NCI-H2029 treated with DMSO at 0.1 percent for 48 hours (cell line): ENCODE results near the gene PDE11A.
"Not testable (repeated sequence)": the region's sequence is repeated elsewhere in the genome, so short reads cannot be mapped to it uniquely, and the experiment has no call there.

Experiments used
- DNase-seq: peaks from one replicate; lab custom pipeline; 2025; lab: John Stamatoyannopoulos, UW

PDE11A gene

DNA sequence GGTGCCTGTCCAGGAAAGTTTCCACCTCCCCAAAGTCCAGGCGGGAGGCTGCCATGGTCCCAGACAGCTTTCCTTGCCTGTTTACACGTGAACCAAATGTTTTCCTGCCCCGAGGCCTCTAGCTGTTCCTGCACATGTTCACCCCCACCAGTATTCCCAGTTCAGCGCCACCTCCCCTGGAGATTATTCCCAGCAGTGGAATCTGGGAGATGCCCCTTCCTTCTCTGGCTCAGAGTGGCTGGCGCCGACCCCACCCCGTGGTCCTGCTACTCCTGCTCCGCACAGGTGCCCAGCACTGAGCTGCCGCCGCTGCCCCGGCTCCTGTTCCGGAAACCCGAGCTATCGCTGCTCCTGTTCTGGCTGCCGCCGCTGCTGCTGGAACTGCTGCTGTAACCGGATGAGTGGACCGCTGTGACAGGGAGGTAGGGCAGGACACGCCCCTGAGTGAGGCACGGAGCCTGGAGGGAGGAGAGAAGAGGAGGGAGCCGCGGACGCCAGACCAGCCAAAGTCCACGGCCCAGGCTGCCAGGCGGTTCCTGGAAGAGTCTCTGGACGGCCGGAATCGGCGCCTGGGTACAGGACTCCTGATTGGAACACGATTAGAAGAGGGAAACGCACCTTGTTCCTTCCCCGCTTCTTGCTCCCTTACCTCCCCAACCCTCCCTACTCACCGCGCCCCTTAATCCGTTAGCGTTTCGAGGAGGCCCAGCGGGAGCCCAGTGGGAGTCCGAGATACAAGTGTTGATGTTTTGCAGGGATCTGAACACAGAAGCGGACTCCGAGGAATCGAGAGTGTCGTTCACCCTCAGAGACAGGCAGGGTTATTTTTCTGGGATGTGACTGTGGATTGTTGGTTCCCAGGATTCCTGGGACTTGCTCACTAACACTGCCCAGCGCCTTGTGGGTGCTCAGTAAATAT, at the start of gene PDE11A:
TSS of gene PDE11A (minus strand) at position 395 of the 919 bp plus-strand sequence. CDS start at position 55, 340 bp downstream.
- DNase-seq = peak; percentile 89

DNA sequence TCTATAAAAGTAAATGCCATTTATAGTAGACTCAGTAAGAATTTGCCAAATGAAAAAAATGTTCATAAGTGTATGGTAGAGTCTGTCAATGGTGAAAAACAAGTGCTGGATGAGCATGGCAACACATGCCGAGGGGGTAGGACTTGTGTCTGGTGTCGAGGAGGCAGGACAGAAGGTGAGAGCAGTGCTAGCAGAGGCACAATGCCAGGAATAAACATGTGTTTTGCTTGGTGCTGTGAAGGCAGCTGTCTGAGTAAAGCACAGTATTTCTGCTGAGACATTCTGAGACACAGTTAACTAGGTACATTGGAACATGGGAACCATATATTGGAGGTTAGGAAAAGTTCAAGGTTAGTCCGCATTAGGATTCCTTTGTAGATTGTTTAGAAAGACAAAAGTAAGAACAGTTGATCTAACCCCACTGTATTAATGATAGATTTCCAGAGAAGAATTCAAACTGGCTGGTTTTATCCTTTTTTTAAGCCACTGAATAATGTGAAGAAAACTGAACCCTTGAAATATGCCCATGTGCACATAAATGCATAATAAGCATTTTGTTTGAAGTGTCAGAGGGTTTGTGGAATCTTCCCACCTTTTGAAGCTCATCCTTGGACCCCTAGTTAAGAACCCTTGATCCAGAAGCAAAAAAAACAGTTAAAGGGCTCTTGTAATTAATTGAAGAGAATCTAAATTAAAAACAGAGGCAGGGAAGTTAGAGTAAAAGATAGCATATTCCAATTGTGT, 46.8 kb upstream of the PDE11A start:
- no peak for DNase-seq

DNA sequence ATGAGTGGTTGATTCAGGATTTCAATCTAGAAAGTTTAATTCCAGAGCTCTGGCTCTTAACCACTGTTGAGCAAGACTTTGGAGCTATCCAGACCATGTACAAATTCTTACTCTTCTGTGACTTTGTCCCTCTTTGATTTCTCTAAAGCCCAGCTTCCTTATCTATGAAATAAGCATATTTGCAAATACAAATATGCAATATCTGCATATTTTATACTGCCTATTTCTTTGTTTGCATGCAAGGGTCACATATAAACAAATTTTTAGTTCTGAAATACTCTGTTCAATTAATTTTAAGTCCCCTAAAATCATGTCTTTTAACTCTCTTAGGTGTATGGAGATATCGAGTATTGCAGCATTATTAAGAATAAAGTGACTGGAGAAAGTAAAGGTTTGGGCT, 45.1 kb upstream of the PDE11A start:
- DNase-seq = no peak

DNA sequence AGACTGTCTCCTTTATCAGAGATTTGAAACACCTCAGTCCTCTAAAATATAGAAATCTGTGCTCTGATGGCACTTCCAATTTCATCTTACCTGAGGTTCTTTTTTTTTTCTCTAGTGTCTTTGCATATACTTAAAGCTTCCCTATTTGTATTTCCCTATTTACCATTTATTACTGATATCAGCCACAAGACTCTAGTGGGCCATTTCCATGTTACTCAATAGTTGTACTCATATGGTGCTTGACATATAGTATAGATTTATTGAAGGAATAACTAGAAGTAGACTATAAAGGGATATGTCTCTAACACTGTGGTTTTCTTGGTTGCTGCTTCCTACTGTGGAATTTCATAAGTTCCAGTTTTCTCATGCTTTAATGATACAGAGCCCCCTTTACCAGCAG, 42.7 kb upstream of the PDE11A start:
- DNase-seq = no peak

DNA sequence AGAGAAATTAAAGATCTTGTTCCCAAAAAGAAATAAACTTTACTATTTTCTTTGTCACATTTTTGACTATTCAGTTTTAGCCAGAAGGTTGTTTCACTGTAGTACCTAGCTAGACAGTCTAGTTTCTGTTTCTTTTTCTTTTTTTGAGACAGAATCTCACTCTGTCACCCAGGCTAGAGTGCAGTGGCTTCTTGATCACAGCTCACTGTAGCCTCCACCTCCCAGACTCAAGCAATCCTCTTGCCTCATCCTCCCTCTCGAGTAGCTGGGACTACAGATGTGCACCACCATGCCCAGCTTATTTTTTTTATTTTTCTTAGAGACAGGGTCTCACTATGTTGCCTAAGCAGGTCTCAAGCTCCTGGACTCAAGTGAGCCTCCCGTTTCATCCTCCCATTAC, 41.9 kb upstream of the PDE11A start:
- no peak for DNase-seq

DNA sequence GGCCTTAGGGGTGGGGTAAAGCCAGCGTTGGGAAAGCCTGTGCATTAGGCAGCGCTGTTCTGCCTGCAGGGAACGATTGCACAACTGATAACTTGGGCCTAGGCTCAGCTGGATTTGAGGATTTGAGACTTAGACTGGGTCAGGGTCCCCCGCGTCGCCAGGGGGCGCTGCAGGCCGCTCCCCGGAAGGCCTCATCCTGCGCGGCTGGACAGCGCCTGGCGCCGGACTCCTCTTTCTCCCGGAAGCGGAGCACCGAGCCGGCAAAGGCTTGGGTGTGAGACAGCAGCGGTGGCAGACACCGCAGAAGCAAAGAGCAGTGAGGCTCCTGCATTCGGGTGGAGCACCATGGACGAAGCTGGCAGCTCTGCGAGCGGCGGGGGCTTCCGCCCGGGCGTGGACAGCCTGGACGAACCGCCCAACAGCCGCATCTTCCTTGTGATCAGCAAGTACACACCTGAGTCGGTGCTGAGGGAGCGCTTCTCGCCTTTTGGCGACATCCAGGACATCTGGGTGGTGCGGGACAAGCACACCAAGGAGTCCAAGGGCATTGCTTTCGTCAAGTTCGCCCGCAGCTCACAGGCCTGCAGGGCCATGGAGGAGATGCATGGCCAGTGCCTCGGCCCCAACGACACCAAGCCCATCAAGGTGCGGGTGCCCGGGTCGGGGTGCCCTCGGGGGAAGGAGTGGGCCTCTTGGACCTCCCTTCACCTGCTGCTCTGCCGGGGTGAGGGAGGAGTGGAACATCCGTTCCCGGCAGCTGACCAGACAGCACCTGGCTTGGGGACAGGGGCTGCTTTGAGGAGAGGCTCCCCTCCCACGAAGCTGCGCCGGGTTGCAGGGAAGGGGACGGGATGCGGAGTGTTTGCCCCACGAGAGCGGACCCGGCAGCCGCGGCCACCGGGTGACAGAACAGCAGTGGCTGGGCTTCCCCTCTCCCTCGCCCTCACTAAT, 39.9 kb upstream of the PDE11A start, which contains the start of gene RBM45:
TSS of gene RBM45 (plus strand) at position 236 of the 951 bp plus-strand sequence. CDS start at position 346, 110 bp downstream.
- DNase-seq = peak; percentile 77

DNA sequence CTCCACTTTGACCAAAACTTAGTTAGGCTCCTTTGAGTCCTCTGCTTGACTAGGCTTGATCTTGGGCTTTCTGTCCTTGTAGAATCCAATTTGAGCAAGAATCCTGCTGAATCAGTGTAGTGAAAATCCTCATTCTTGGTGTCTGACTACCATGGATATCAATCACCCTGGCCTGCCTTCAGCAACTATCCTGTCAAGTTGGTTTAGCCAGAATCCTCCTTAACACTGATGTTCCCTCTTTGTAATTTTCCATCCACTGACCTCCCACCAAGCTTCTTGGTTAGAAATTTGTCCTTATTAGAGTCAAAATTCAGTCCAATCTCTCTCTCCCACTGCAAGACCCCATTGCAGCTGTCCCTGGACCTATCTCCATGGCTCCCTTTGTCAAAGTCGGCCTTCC, 39.2 kb upstream of the PDE11A start:
- no peak for DNase-seq

DNA sequence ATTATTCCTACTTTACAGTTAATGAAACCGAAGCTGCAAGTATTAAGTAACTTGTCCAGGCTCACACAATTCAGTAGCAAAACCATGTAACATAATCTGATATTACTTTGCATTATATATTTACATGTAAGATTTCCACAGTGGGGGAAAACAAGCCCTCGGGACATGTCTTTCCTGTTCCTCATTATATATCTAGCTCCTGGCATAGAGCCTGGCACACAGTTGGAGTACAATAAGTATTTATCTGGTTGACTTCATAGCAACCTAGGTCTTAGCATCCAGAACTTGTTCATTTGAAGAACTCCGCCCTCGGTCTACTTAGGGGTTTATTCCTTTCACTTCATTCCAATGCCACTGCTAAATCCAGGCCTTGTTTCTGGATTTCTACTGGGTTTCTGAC, 38.1 kb upstream of the PDE11A start:
- no peak for DNase-seq

DNA sequence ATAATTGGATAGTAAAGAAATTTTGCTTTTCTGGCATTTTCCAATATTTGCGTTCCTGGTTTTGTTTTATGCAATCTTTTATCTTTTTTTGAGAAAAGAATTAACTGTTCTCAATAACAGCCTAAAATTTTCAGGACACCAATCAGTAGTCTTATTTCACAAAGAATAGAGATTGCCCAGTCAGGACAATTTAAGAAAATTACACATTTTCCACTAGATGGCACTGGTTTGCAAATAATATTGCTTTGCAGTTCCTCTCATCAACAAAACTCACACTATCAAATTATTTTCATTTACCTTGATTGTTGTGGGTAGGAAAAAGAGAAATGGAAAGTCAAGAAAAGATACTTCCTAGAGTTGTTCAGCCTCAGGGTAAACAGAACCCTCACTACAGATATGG, 37.2 kb upstream of the PDE11A start:
- peak; percentile 17 for DNase-seq

DNA sequence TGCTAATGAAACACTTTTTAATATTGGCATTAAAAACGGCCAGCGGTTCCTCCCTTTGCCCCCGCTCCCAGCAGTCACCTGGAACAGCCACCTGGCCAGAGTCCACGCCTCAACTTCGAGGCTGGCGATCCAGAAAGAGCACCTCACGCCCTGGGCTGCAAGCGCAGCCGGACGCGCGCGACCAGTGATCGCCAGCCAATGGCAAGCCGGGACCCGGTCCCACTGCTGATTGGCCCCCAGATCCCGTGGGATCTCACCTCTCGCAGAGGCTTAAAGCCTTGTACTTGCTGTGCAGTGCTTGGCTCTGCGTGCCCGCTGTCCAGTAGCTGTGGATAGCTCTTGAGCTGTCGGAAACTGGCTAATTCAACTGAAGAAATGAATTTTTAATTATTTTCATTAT, 35.6 kb upstream of the PDE11A start:
- DNase-seq = no peak

DNA sequence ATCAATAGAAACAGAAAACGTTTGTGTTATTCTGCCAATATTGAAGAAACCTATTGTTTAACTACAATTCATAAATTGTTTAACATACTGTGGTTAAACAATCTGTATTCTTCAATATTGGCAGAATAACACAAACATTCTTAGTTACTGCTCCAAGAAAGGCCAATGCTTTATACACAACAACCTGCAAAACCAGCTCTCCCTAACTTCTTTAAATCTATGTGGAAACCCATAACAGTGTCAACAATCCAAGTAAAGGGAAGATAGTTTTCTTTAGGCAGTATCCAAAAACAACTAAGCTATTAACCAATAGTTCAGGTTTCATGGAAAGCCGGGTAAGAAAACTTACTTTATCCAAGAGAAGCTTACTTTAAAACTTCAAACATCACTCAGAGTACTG, 33.5 kb upstream of the PDE11A start:
- no peak for DNase-seq

DNA sequence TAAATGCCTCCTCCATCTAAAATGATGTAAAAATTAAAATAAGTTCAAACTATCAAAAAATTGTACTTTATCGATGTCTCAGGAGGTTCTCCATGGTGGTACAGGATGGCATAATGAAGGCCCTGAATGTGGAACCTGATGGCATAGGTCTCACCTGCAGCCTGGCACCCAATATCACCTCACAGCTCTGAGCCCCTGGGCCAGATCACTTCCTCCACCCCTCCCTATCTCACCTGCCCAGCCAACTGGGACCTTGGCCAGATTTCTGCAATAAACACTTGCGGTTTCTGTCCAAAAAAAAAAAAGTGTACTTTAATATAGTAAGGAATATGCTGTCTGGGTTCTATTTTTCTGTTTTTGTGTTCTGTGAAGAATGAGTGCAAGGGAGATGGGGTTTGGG, 33.0 kb upstream of the PDE11A start:
- DNase-seq = peak; percentile 12

DNA sequence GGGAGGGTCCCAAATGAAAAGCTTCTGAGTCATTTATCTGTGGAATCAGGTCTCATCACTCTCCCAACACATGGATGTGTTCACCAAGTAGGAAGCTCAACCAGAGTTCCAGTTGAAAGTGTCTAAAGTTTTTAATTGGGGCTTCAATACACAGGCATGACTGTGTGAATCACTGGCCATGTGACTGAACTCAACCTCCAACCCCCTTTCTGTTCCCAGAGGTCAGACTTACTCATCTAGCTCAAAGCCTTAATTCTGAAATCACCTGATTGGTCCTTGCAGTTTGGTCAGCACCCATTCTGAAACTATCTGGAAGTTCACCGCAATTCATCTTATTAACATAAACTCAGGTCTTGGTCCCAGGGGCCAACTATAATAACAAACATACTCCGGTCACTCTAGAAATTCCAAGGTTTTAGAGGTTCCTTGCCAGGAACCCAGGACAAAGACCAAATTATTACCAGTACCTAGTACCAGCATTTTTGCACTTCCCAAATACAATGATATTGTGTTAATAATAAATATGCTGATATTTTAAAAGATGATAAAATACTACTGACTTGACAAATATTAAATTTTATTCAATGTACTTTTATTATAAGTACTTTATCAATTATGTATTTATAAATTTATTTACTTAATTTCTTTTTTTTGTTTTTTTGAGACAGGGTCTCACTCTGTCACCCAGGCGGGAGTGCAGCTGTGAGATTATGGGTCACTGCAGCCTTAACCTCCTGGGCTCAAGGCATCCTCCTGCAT, 28.9 kb upstream of the PDE11A start:
- DNase-seq = no peak

DNA sequence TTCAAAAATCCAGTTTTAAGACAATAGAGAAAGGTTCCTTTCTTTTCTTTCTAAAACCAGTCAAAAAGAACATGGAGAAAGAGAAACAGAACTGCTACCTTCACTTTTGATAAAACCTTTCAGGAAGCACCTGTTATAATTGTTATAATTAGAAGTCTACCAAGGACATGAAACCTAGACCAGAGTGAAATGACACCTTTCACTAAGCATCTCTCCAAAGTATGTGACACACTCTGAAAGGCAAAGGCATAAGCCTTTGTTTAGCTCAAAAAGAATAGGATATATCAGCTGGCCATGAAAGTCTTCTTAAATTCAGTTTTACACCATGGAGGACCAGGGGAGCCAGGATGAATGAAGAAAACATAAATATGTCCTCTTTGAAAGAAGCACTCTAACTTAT, 20.9 kb upstream of the PDE11A start:
- DNase-seq = no peak

DNA sequence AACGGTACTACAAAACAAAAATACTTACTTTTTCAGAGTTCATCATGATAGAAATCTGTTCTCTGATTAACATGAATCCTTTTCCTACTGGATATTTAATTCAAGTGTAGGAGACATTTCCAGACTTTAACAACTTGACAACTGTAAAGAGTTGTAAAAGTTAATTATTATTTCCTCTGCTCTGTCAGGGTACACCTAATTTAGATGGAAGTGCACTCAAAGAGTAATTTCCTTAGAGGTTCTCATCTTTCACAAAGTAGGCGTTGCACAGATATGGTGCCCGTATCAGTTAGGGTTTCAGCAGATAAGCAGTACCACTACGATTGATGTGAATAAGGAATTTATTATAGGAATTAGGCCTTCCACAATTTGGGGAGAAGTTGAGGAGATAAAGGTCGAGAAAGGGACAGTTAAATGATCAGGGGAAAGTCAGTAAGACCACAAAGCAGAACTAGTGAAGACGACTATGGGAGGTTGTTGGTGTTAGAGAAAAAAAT, 16.2 kb upstream of the PDE11A start:
- DNase-seq = no peak

DNA sequence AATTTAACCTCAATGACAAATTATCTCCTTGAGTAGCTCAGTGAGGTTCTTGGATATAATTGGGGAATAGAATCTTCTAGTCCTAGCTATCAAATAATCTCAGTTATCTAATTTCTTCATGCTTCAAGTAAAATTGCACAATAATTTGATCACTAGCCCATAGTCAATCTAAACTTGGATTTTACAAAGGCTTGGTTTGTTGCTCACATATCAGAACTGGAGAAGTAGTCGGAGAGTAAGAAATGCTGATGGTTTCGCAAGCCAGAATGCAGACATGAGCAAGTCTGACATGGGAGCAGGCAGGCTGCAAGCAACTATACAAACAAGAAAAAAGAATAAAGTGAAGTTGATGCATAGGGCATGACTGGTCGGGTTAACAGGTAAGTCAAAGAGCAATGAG, 11.7 kb upstream of the PDE11A start:
- no peak for DNase-seq

DNA sequence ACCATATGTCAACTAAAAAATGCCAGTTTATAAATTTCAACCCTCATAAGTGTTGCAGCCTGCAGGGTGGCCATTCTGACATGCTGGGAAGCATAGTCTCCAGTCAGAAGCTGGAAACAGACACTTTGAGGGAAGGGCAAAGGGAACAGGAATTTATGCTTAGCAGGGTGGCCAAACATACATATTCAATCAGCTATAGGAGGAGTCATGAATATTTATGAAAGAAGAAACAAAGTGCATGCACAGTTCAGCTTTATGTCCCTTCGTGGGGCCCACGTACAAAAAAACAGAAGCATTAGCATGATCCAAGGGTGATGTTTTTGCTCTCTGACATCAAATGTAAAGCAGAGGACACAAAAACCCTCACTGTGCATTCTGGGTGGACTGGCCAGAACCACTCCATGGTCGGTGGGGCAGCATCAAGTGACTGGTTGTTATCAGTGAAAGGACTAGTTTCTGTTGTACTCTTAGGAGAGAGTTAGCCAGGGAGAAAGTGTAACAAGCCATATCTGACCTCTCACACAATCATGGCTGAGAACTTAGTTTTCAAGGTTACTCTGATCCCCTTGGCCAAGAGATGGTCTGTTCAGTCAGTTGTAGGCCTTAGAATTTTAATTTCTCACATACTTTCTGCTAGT, 9.9 kb upstream of the PDE11A start:
- no peak for DNase-seq

DNA sequence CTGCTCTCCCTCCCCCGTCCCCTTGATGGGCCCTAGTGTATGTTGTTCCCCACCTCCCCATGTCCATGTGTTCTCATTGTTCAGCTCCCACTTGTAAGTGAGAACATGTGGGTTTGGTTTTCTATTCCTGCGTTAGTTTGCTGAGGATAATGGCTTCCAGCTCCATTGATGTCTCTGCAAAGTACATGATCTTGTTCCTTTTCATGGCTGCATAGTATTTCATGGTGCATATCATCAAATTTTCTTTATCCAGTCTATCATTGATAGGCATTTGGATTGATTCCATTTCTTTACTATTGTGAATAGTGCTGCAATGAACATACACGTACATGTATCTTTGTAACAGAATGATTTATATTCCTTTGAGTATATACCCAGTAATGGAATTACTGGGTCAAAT, 6.7 kb upstream of the PDE11A start:
- DNase-seq = not testable (repeated sequence)

DNA sequence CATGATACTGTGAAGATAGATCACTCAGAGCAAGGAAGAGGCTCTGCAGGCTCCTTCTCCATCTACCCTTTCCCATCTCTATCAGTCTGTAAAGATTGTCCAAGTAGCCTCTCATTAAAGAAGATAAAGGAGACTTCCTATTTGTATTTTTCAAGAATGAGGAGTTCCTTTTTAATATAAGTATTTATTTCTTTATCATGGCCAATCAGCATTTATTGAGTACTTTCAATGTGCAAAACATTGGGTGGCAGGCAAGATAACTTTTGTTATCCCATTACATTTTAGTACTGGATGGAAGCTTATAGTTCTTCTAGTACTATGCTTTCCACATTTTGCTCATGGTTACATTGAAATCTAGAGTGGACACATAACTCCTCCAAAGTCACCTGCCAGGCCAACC, 3.6 kb upstream of the PDE11A start:
- no peak for DNase-seq

DNA sequence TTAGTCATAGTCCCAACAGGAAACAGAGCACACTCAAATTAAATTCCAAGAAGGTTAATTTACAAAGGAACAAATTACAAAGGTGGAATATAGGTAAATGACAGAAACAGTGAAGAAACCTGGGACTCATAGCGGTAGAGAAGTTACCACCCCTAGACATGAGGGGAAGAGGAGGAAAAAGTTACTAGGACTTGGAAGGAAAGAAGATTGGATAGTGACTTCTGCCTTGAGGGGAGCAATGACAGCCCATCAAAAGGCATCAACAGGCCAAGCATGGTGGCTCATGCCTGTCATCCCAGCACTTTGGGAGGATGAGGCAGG, 2.4 kb upstream of the PDE11A start:
- no peak for DNase-seq
